A549 (cell line): ENCODE results near the gene IGFN1. TPM values are rescaled to one million over a fixed set of nuclear protein-coding genes. Genes with fewer than 3 reads are reported as not detected.

Source experiments
- ATAC-seq, 2 experiments: fragments of 200-7000 bp in 1 of 2; fragments of >200 bp in 1 of 2; cut with Nextera tagmentation in 1 of 2; cut with Tn5 transposase in 1 of 2; 3 replicates each; pipeline versions ENCODE4 v1.8.0 to v1.9.1; 2018 to 2020; ENCODE audit warnings: mild to moderate bottlenecking in 1 of 2, moderate library complexity in 1 of 2
- CTCF ChIA-PET: fragments of 300-600 bp; sonication (Branson Sonifier 250); formaldehyde crosslinking; extraction: SDS; loops from one replicate; lab custom pipeline; 2021; ENCODE audit warnings: antibody characterized with exemption, inconsistent platforms; lab: Yijun Ruan, JAX
- POLR2A ChIA-PET: fragments of 350-600 bp; formaldehyde crosslinking; extraction: SDS; loops from one replicate; lab custom pipeline; 2021; ENCODE audit warnings: antibody characterized with exemption, inconsistent platforms; lab: Yijun Ruan, JAX
- DNase-seq, 2 experiments: peaks; one replicate each; pipeline versions ENCODE4 v3.0.0 to v3.0.0-alpha.2; 2011 to 2016; ENCODE audit warnings: low read depth in 1 of 2, low spot score in 1 of 2
- FAIRE-seq: peaks from 2 replicates; lab custom pipeline; 2011; peaks lifted over from hg19 to GRCh38; lab: Jason Lieb, UNC
- H3K27ac ChIP-seq, 2 experiments: fragments of >200 bp; sonication (Bioruptor Twin); formaldehyde crosslinking; 3 replicates each; pipeline ENCODE4 v1.5.1; 2016 to 2017
- H3K4me1 ChIP-seq: fragments of >200 bp; sonication (Bioruptor Twin); formaldehyde crosslinking; 3 replicates; pipeline ENCODE4 v1.6.1; 2016
- H3K4me2 ChIP-seq: fragments of >200 bp; sonication (Bioruptor Twin); formaldehyde crosslinking; 3 replicates; pipeline ENCODE4 v1.6.1; 2016
- H3K4me3 ChIP-seq: fragments of >200 bp; sonication (Bioruptor Twin); formaldehyde crosslinking; 3 replicates; pipeline ENCODE4 v1.5.1; 2016
- H3K9me3 ChIP-seq: fragments of >200 bp; sonication (Bioruptor Twin); formaldehyde crosslinking; 3 replicates; pipeline ENCODE4 v1.6.1; 2016
- BHLHE40 ChIP-seq: IDR thresholded peaks from 2 replicates; pipeline ENCODE4 v1.6.1; 2012; ENCODE audit warnings: low read depth, low read length, inconsistent platforms
- CBX2 ChIP-seq: fragments of 200-600 bp; sonication (generic); IDR thresholded peaks from 2 replicates; pipeline ENCODE4 v1.6.1; 2016; ENCODE audit warnings: low read depth, mild to moderate bottlenecking, borderline replicate concordance
- CBX8 ChIP-seq: fragments of 200-600 bp; sonication (generic); IDR thresholded peaks from 2 replicates; pipeline ENCODE4 v1.6.1; 2016
- CEBPB ChIP-seq, 2 experiments: fragments of >200 bp in 1 of 2; sonication (Bioruptor Twin) in 1 of 2; formaldehyde crosslinking in 1 of 2; IDR thresholded peaks; 2 replicates each; pipeline ENCODE4 v1.6.1; 2012 to 2016
- EHMT2 ChIP-seq: fragments of 200-600 bp; sonication (generic); IDR thresholded peaks from 2 replicates; pipeline ENCODE4 v1.6.1; 2016; ENCODE audit warnings: antibody characterized with exemption, low read depth, mild to moderate bottlenecking, moderate library complexity
- EP300 ChIP-seq, 2 experiments: fragments of >200 bp; sonication (Bioruptor Twin); formaldehyde crosslinking; IDR thresholded peaks; 2 replicates in 1 of 2; 3 replicates in 1 of 2; pipeline ENCODE4 v1.6.1; 2016 to 2017
- FOXS1 ChIP-seq: fragments of 250-450 bp; sonication (Bioruptor Pico); IDR thresholded peaks from 2 replicates; pipeline ENCODE4 v1.5.0; 2020; ENCODE audit warnings: mild to moderate bottlenecking, moderate library complexity
- HDAC2 ChIP-seq: fragments of 200-600 bp; sonication (generic); IDR thresholded peaks from 2 replicates; pipeline ENCODE4 v1.6.1; 2016
- HOXA7 ChIP-seq: fragments of 250-450 bp; sonication (Bioruptor Pico); IDR thresholded peaks from 2 replicates; pipeline ENCODE4 v1.5.0; 2020; ENCODE audit warnings: mild to moderate bottlenecking, moderate library complexity
- JUNB ChIP-seq: fragments of >200 bp; sonication (Bioruptor Twin); formaldehyde crosslinking; IDR thresholded peaks from 2 replicates; pipeline ENCODE4 v1.6.1; 2016
- MAFK ChIP-seq: fragments of 450-650 bp; IDR thresholded peaks from 2 replicates; pipeline ENCODE4 v1.6.1; 2014; ENCODE audit not compliant: partially characterized antibody
- MYC ChIP-seq: IDR thresholded peaks from 2 replicates; pipeline ENCODE4 v1.6.1; 2012; ENCODE audit warnings: mild to moderate bottlenecking, inconsistent platforms, low read length, improper control_type of control experiment, borderline replicate concordance
- NR3C1 ChIP-seq: fragments of >200 bp; sonication (Bioruptor Twin); formaldehyde crosslinking; IDR thresholded peaks from 3 replicates; pipeline ENCODE4 v1.6.1; 2017
- RAD21 ChIP-seq, 2 experiments: fragments of >200 bp in 1 of 2; sonication (Bioruptor Twin) in 1 of 2; formaldehyde crosslinking in 1 of 2; IDR thresholded peaks in 1 of 2; conservative IDR thresholded peaks in 1 of 2; 2 replicates in 1 of 2; 3 replicates in 1 of 2; pipeline ENCODE4 v1.6.1; 2012 to 2018; ENCODE audit warnings: inconsistent platforms in 1 of 2
- RFX5 ChIP-seq: fragments of 450-650 bp; IDR thresholded peaks from 2 replicates; pipeline ENCODE4 v1.7.1; 2014; ENCODE audit warnings: antibody characterized with exemption, mild to moderate bottlenecking, moderate library complexity
- SREBF2 ChIP-seq: fragments of 450-650 bp; IDR thresholded peaks from 2 replicates; pipeline ENCODE4 v1.6.1; 2014; ENCODE audit warnings: mild to moderate bottlenecking, moderate library complexity
- TFCP2L1 ChIP-seq: fragments of 250-450 bp; sonication (Bioruptor Pico); IDR thresholded peaks from 2 replicates; pipeline ENCODE4 v1.5.0; 2021; ENCODE audit warnings: mild to moderate bottlenecking
- ZFP36 ChIP-seq: fragments of 450-650 bp; IDR thresholded peaks from 2 replicates; pipeline ENCODE4 v1.6.1; 2014; ENCODE audit warnings: borderline replicate concordance; ENCODE audit not compliant: partially characterized antibody
- ZSCAN20 ChIP-seq: fragments of 250-450 bp; sonication (Bioruptor Pico); IDR thresholded peaks from 2 replicates; pipeline ENCODE4 v1.8.0; 2022; ENCODE audit warnings: mild to moderate bottlenecking, moderate library complexity
- WGBS: methylation state at CpG from one replicate; pipeline ENCODE4 v1.1.6; 2017; ENCODE audit errors: missing lambda C conversion rate; 5-methylcytosine and 5-hydroxymethylcytosine counted together
- polyA plus RNA-seq, 4 experiments: library from polyadenylated mRNA; depleted of rRNA in 3 of 4; stranded (reverse); fragments of >200 nt; fragmentation: RNase III in 1 of 4; extraction: RNeasy Plus Mini Kit Qiagen cat#74134 plus additional on column Dnase treatment in 1 of 4; gene quantifications; 2 replicates in 3 of 4; 3 replicates in 1 of 4; pipeline ENCODE4 v1.2.3, GENCODE V29; 2011 to 2017
- TF ChIP-seq, protein P1 (sequence below): fragments of 450-650 bp; IDR thresholded peaks from 2 replicates; pipeline ENCODE4 v1.6.1; 2014; ENCODE audit warnings: antibody characterized with exemption
- TF ChIP-seq, protein P2 (sequence below): IDR thresholded peaks from 2 replicates; pipeline ENCODE4 v1.6.1; 2012
- TF ChIP-seq, protein P3 (sequence below): fragments of 200-600 bp; sonication (generic); IDR thresholded peaks from 2 replicates; pipeline ENCODE4 v1.6.1; 2016; ENCODE audit warnings: antibody characterized with exemption, mild to moderate bottlenecking, moderate library complexity

The IGFN1 gene
- polyA plus RNA-seq, 2 of the 4 experiments (the other 2 are of a cell fraction), result 0.03 to 4.7 TPM

DNA sequence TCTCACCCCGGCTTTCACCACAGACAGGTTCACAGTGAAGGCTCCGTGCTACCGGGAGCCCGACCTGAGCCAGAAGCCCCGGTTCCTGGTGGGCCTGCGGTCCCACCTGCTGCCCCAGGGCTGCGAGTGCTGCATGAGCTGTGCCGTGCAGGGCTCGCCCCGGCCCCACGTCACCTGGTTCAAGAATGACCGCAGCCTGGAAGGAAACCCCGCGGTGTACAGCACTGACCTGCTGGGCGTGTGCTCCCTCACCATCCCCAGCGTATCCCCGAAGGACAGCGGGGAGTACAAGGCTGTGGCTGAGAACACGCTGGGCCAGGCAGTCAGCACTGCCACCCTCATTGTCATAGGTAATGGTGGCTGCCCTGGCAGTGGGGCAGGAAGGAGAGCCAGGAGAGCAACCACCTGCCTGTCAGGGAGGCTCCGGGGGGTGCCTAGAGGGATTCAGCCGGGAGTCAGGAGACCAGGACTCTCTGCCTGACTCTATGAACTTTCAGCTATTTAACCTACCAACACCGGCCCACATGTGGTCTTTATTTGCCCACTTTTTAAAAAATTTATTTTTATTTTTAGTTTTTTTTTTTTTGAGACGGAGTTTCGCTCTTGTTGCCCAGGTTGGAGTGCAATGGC, 36.4 kb downstream of the IGFN1 start:
- ATAC-seq (no peak), DNase-seq (no peak), FAIRE-seq (no peak)
- ChIA-PET CTCF (interaction anchor here (0.5 to 4.2 kb wide), 15 partner anchors 26 to 149 kb away, joined by 3 to 17 read pairs (median 4); no protein-coding TSS in a partner anchor), POLR2A (no interaction called here)
- Histone ChIP-seq H3K4me3 (no peak overlapping the region), H3K27ac (no peak overlapping the region), H3K9me3 (no peaks in the 10 kb centered on the region), H3K4me1 (0 out of 3 replicates have a peak, but pooled peaks cover 4% of the 10 kb centered on the region), H3K4me2 (no peak overlapping the region)
- 85% methylated on average over 21 of the region's 24 CpGs for WGBS
- TF ChIP-seq SREBF2, result no peak

DNA sequence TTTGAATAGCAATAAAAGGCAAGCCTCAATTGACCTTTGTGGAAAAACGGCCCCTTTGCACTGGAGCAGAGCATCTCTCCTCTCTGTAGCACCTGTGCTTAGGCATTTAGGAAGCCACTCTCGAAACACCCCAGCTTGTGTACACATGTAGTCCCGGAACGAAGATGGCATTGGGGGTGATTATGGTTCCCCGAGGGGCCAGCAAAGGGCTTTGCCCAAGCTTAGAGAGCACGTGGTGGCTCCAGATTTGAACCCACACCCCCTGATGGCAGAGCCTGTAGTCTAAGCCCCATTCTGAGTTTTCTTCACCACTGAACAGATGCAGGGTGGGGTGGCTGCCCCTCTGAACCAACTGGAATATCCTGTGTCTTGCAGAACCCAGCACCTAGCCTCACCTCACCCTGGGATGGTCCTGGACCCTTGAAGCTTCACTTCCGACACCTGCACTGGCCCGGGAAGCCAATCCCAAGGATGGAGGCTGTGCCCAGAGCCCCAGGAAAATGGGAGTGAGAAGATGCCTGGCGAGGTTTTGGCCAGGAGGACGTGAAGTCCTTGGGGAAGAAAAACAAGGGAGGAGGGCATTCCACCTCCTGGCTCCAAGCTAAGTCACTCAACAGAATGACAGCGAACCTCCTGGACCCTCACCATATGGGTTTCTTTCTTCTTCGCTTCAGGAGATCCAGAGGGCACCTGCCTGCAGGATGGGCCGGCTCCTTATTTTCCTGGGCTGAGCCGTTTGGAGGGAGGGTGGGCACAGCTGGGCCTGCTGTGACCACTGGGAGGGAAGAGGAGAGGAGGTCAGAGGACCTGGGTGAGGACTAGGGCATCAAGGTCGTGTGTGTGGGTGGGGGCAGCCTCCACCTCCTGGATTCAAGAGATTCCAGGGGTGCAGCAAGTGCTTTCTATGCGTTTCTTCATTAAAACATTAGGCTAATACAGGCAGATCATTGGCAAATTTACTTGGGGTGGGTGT, 37.7 kb downstream of the IGFN1 start:
- CTCF ChIA-PET, result interaction anchor here (0.7 to 4.2 kb wide), 7 partner anchors 21 to 144 kb away, joined by 3 to 17 read pairs (median 4); no protein-coding TSS in a partner anchor
- DNase-seq, result no peak
- WGBS, result 56% methylated on average over 15 of the region's 16 CpGs

DNA sequence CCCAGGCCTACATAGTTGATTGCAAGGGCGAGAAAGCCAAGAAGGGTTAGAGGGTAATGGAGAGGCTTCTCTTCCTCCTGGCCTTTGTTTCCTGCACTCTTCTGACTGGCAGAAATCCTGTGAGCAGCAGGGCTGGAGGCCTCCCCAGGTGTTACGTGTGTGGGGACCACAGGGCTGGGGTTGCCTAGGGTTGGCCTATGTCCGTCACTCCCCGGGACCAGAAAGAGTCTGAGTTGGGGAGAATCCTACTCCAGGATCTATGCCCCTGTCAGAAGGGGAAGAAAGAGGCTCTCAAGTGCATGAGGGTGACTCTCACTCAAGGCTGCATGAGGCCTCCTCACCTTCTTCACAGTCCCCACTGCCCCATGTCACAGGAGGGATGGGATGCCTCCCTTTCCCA, 38.5 kb downstream of the IGFN1 start:
- ChIA-PET CTCF (interaction anchor here (1.0 to 2.5 kb wide), 4 partner anchors 26 to 104 kb away, joined by 3 to 13 read pairs (median 6); no protein-coding TSS in a partner anchor), POLR2A (no interaction called here)
- Histone ChIP-seq H3K4me3 (no peak overlapping the region), H3K4me1 (no peaks in the 10 kb centered on the region), H3K27ac (no peak overlapping the region), H3K4me2 (no peak overlapping the region), H3K9me3 (no peaks in the 10 kb centered on the region; the same call in 2 of the 3 replicates)
- ATAC-seq (no peak), DNase-seq (no peak), FAIRE-seq (no peak)
- WGBS, result 83% methylated on average over 4 of the region's 4 CpGs
- TF ChIP-seq JUNB (no peak), CBX2 (no peak), HDAC2 (no peak), CBX8 (no peak), NR3C1 (no peak), EHMT2 (no peak), ZSCAN20 (CRISPR knock-in tag) (no peak), FOXS1 (no peak), CEBPB (IDR thresholded peaks at IDR 0.05) (no peak)
- TF ChIP-seq, protein P1, sequence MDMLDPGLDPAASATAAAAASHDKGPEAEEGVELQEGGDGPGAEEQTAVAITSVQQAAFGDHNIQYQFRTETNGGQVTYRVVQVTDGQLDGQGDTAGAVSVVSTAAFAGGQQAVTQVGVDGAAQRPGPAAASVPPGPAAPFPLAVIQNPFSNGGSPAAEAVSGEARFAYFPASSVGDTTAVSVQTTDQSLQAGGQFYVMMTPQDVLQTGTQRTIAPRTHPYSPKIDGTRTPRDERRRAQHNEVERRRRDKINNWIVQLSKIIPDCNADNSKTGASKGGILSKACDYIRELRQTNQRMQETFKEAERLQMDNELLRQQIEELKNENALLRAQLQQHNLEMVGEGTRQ, result no peak

More for the DNA sequence above, 37.7 kb downstream of the IGFN1 start:
- FAIRE-seq (no peak), ATAC-seq (no peak)
- Histone ChIP-seq H3K4me2 (no peak overlapping the region), H3K9me3 (no peaks in the 10 kb centered on the region; the same call in 2 of the 3 replicates), H3K4me3 (no peak overlapping the region), H3K4me1 (no peaks in the 10 kb centered on the region), H3K27ac (no peak overlapping the region)
- TF ChIP-seq, protein P2, sequence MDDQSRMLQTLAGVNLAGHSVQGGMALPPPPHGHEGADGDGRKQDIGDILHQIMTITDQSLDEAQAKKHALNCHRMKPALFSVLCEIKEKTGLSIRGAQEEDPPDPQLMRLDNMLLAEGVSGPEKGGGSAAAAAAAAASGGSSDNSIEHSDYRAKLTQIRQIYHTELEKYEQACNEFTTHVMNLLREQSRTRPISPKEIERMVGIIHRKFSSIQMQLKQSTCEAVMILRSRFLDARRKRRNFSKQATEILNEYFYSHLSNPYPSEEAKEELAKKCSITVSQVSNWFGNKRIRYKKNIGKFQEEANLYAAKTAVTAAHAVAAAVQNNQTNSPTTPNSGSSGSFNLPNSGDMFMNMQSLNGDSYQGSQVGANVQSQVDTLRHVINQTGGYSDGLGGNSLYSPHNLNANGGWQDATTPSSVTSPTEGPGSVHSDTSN, result no peak
- TF ChIP-seq RAD21 (conservative IDR thresholded peaks at IDR 0.05 in 1 of 2, IDR thresholded peaks at IDR 0.05 in 1 of 2) (no peak), FOXS1 (no peak), HDAC2 (no peak), BHLHE40 (no peak), SREBF2 (no peak), MYC (no peak), ZSCAN20 (CRISPR knock-in tag) (no peak), ZFP36 (no peak), HOXA7 (CRISPR knock-in tag) (no peak), TFCP2L1 (CRISPR knock-in tag) (no peak), MAFK (no peak), CBX2 (no peak), EP300 (IDR thresholded peaks at IDR 0.05) (no peak), RFX5 (no peak), CEBPB (IDR thresholded peaks at IDR 0.05) (no peak)
- TF ChIP-seq, protein P3, sequence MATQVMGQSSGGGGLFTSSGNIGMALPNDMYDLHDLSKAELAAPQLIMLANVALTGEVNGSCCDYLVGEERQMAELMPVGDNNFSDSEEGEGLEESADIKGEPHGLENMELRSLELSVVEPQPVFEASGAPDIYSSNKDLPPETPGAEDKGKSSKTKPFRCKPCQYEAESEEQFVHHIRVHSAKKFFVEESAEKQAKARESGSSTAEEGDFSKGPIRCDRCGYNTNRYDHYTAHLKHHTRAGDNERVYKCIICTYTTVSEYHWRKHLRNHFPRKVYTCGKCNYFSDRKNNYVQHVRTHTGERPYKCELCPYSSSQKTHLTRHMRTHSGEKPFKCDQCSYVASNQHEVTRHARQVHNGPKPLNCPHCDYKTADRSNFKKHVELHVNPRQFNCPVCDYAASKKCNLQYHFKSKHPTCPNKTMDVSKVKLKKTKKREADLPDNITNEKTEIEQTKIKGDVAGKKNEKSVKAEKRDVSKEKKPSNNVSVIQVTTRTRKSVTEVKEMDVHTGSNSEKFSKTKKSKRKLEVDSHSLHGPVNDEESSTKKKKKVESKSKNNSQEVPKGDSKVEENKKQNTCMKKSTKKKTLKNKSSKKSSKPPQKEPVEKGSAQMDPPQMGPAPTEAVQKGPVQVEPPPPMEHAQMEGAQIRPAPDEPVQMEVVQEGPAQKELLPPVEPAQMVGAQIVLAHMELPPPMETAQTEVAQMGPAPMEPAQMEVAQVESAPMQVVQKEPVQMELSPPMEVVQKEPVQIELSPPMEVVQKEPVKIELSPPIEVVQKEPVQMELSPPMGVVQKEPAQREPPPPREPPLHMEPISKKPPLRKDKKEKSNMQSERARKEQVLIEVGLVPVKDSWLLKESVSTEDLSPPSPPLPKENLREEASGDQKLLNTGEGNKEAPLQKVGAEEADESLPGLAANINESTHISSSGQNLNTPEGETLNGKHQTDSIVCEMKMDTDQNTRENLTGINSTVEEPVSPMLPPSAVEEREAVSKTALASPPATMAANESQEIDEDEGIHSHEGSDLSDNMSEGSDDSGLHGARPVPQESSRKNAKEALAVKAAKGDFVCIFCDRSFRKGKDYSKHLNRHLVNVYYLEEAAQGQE, result no peak
- POLR2A ChIA-PET, result no interaction called here
